Mesodermal cell (in vitro differentiated cells): Measurements from ENCODE around the gene RIPPLY3.

Experiments
- H3K27ac ChIP-seq: 2 replicates; pipeline ENCODE4 v1.7.0; 2013; ENCODE audit warnings: mild to moderate bottlenecking, low read depth, low read length, moderate library complexity; ENCODE audit not compliant: severe bottlenecking
- H3K36me3 ChIP-seq: 2 replicates; pipeline ENCODE4 v1.7.1; 2013; ENCODE audit warnings: mild to moderate bottlenecking, low read length, moderate library complexity; ENCODE audit not compliant: control insufficient read depth, insufficient read depth
- H3K4me1 ChIP-seq: one replicate; pipeline ENCODE4 v1.7.1; 2013; ENCODE audit warnings: mild to moderate bottlenecking, low read length; ENCODE audit not compliant: insufficient read depth, control insufficient read depth, poor library complexity, severe bottlenecking
- H3K4me3 ChIP-seq: 2 replicates; pipeline ENCODE4 v1.7.0; 2013; ENCODE audit warnings: low read length, control low read depth, mild to moderate bottlenecking; ENCODE audit not compliant: insufficient read depth, poor library complexity, severe bottlenecking; ENCODE audit errors: extremely low read depth
- H3K9me3 ChIP-seq: 2 replicates; pipeline ENCODE4 v1.7.1; 2013; ENCODE audit warnings: mild to moderate bottlenecking, low read length, moderate library complexity; ENCODE audit not compliant: control insufficient read depth
- WGBS, 2 experiments: methylation state at CpG; one replicate each; pipeline ENCODE4 v1.1.5; 2013; ENCODE audit warnings: missing lambda C conversion rate in 2 of 2; ENCODE audit not compliant: insufficient coverage in 2 of 2; 5-methylcytosine and 5-hydroxymethylcytosine counted together

Gene RIPPLY3

GRCh38 chr21:36966821-36967768 is 39.4 kb upstream of the RIPPLY3 start:
- H3K9me3 ChIP-seq = no peaks in the 10 kb centered on the region
- 27 to 71% methylated on average over 4 to 15 of the region's 34 CpGs for WGBS, 2 experiments
- peak overlapping the region; percentile 56 for H3K4me3 ChIP-seq
- peak overlapping the region; percentile 36 for H3K27ac ChIP-seq
- H3K36me3 ChIP-seq = peaks cover 12% of the 10 kb centered on the region
- peaks cover 10% of the 10 kb centered on the region for H3K4me1 ChIP-seq

GRCh38 chr21:36968414-36968813 is 38.1 kb upstream of the RIPPLY3 start:
- H3K36me3 ChIP-seq = peaks cover 12% of the 10 kb centered on the region
- H3K4me3 ChIP-seq = no peak overlapping the region
- H3K4me1 ChIP-seq = no peaks in the 10 kb centered on the region
- WGBS, 2 experiments = 78 to 80% methylated on average over 3 of the region's 4 CpGs
- no peaks in the 10 kb centered on the region for H3K9me3 ChIP-seq
- H3K27ac ChIP-seq = no peak overlapping the region

- Histone ChIP-seq H3K4me1 (no peaks in the 10 kb centered on the region), H3K27ac (no peak overlapping the region), H3K36me3 (peaks cover 12% of the 10 kb centered on the region), H3K9me3 (no peaks in the 10 kb centered on the region), H3K4me3 (no peak overlapping the region)
- 100% methylated on average over 1 of the region's 1 CpG; no CpG with 5 or more reads in 1 of the 2 experiments for WGBS, 2 experiments
These were observed 37.5 kb upstream of the RIPPLY3 start for GRCh38 chr21:36968976-36969375.

DNA sequence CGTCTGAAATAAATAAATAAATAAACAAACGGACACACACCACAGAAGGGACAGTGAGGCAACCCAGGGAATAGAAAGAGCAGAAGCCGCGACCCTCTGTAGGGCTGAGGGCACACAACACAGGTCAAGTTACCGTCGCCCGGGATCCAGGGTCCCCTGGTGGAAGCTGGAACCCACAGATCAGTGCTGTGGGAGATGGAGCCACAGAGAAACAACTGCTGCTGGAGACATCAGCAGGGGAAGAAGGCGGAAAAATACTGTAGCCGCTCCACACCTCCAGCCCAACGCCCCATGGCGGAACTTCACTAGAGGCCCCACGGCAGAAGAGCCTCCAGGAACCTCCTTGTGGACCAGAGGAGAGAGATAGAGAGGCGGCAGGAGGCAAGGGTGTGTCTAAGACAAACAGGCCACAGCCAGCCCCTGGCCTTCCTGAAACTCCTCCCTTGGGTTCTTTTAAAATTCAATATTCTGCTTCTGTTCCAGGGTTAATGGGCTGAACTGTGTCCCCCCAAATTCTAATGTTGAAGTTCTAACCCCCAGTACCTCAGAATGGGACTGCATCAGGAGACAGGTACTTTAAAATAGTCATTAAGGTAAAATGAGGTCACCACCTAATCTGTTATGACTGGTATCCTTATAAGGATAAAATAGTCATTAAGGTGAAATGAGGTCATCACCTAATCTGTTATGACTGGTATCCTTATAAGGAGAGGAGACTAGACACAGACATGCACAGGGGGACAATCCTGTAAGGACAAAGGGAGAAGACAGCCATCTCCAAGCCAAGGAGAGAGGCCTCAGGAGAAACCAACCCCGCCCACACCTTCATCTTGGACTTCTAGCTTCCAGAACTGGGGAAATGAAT is 32.3 kb upstream of the RIPPLY3 start:
- WGBS, 2 experiments = 92% methylated on average over 8 to 12 of the region's 14 CpGs
- no peaks in the 10 kb centered on the region for H3K4me1 ChIP-seq
- no peak overlapping the region for H3K27ac ChIP-seq
- no peak overlapping the region for H3K4me3 ChIP-seq
- H3K9me3 ChIP-seq = no peaks in the 10 kb centered on the region
- peaks cover 6% of the 10 kb centered on the region for H3K36me3 ChIP-seq

- no peaks in the 10 kb centered on the region for H3K4me1 ChIP-seq
- 85 to 89% methylated on average over 4 to 6 of the region's 6 CpGs for WGBS, 2 experiments
These were observed 31.7 kb upstream of the RIPPLY3 start for GRCh38 chr21:36974851-36975192.

DNA sequence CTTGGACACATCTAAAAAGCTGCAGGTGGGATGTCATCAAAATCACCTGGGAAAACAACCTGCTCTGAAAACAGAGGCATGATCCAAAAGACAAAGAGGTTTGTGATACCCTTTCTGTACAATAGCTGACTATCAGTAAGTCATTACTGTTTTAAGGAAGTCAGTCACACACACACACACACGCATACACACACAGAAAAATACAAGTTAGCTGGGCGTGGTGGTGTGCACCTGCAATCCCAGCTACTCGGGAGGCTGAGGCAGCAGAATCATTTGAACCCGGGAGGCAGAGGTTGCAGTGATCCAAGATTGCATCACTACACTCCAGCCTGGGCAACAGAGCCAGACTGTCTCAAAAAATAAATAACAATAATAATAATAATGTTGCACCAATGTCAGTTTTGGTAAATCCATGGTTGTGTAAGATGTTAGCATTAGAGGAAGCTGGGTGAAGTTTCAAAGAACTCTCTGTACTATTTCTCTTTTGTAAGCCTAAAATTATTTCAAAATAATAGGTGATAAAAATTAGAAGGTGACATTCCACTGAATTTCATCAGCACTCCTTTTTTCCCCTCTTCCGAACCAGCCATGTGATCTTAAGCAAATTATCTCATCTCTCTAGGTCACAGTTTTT is 30.2 kb upstream of the RIPPLY3 start:
- H3K27ac ChIP-seq = no peak overlapping the region
- no peaks in the 10 kb centered on the region for H3K36me3 ChIP-seq
- H3K4me3 ChIP-seq = no peak overlapping the region
- 79 to 93% methylated on average over 3 to 4 of the region's 5 CpGs for WGBS, 2 experiments
- H3K4me1 ChIP-seq = no peaks in the 10 kb centered on the region
- H3K9me3 ChIP-seq = no peaks in the 10 kb centered on the region

More at GRCh38 chr21:36974851-36975192, 31.7 kb upstream of the RIPPLY3 start:
- Histone ChIP-seq H3K27ac (no peak overlapping the region), H3K4me3 (no peak overlapping the region), H3K9me3 (no peaks in the 10 kb centered on the region), H3K36me3 (peaks cover 2% of the 10 kb centered on the region)

GRCh38 chr21:36976882-36977651 is 29.4 kb upstream of the RIPPLY3 start:
- H3K4me3 ChIP-seq = no peak overlapping the region
- H3K27ac ChIP-seq = no peak overlapping the region
- no peaks in the 10 kb centered on the region for H3K9me3 ChIP-seq
- no peaks in the 10 kb centered on the region for H3K36me3 ChIP-seq
- WGBS, 2 experiments = 31% methylated on average over 6 of the region's 8 CpGs; no CpG with 5 or more reads in 1 of the 2 experiments
- H3K4me1 ChIP-seq = no peaks in the 10 kb centered on the region

- Histone ChIP-seq H3K9me3 (no peaks in the 10 kb centered on the region), H3K4me3 (peak overlapping the region; percentile 26), H3K4me1 (no peaks in the 10 kb centered on the region), H3K36me3 (no peaks in the 10 kb centered on the region), H3K27ac (no peak overlapping the region)
- WGBS, 2 experiments = 16 to 22% methylated on average over 44 to 46 of the region's 53 CpGs
These were observed 26.0 kb upstream of the RIPPLY3 start for GRCh38 chr21:36980280-36981048.

DNA sequence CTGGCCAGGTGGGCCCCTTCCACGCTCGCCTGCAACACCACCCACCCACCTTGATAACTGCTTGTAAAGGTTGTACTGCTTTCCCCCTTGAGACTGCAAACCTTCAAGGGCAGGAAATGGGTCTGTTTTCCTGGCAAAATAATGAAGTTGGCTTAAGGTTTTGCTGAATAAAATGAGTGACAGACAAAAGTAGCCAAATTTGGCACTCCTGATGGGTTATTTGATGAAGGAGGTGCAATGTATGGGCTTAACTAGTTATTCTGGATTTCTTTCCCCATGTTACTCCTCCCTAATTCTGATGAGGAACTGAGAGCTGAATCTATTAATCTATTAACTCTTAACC is 25.5 kb upstream of the RIPPLY3 start:
- no peaks in the 10 kb centered on the region for H3K4me1 ChIP-seq
- H3K27ac ChIP-seq = no peak overlapping the region
- peak overlapping the region; percentile 26 for H3K4me3 ChIP-seq
- no CpG with 5 or more reads among the region's 2 CpGs for WGBS, 2 experiments
- H3K9me3 ChIP-seq = no peaks in the 10 kb centered on the region
- H3K36me3 ChIP-seq = no peaks in the 10 kb centered on the region
